ENCODE results near the gene ANKS1B.

Gene ANKS1B

GRCh38 chr12:98748463-98748862 lies 1236.3 kb downstream of the ANKS1B start:
- H3K27ac Mint-ChIP-seq: no peak overlapping the region
- no peaks in the 10 kb centered on the region for H3K9me3 Mint-ChIP-seq (ENCODE audit: low read depth)
- H3K36me3 Mint-ChIP-seq: no peaks in the 10 kb centered on the region
- H3K4me1 Mint-ChIP-seq (ENCODE audit: low read depth): peaks cover 6% of the 10 kb centered on the region
- no peak overlapping the region for H3K4me3 Mint-ChIP-seq
- peaks cover 20% of the 10 kb centered on the region for H3K27me3 Mint-ChIP-seq

GRCh38 chr12:98745578-98746391 lies 1239.0 kb downstream of the ANKS1B start:
- H3K9me3 Mint-ChIP-seq (ENCODE audit: low read depth): no peaks in the 10 kb centered on the region
- no peak overlapping the region for H3K27ac Mint-ChIP-seq
- no peaks in the 10 kb centered on the region for H3K36me3 Mint-ChIP-seq
- peaks cover 7% of the 10 kb centered on the region for H3K4me1 Mint-ChIP-seq (ENCODE audit: low read depth)
- peaks cover 20% of the 10 kb centered on the region for H3K27me3 Mint-ChIP-seq
- peak overlapping the region; percentile 83 for H3K4me3 Mint-ChIP-seq

- H3K4me1 Mint-ChIP-seq (ENCODE audit: low read depth): peaks cover 7% of the 10 kb centered on the region
- peaks cover 20% of the 10 kb centered on the region for H3K27me3 Mint-ChIP-seq
- no peaks in the 10 kb centered on the region for H3K36me3 Mint-ChIP-seq
- no peaks in the 10 kb centered on the region for H3K9me3 Mint-ChIP-seq (ENCODE audit: low read depth)
- H3K27ac Mint-ChIP-seq: no peak overlapping the region
- H3K4me3 Mint-ChIP-seq: peak overlapping the region; percentile 75
Measured at GRCh38 chr12:98744680-98745079, 1240.1 kb downstream of the ANKS1B start.

- no peaks in the 10 kb centered on the region for H3K9me3 Mint-ChIP-seq (ENCODE audit: low read depth)
- H3K27me3 Mint-ChIP-seq: peaks cover 20% of the 10 kb centered on the region
- no peaks in the 10 kb centered on the region for H3K36me3 Mint-ChIP-seq
- no peak overlapping the region for H3K4me3 Mint-ChIP-seq
- no peak overlapping the region for H3K27ac Mint-ChIP-seq
- peaks cover 7% of the 10 kb centered on the region for H3K4me1 Mint-ChIP-seq (ENCODE audit: low read depth)
Measured at GRCh38 chr12:98743362-98743953, 1241.3 kb downstream of the ANKS1B start.

GRCh38 chr12:98741556-98742265 lies 1243.0 kb downstream of the ANKS1B start:
- Mint-ChIP-seq H3K9me3 (ENCODE audit: low read depth) (no peaks in the 10 kb centered on the region), H3K27me3 (peaks cover 9% of the 10 kb centered on the region), H3K4me1 (ENCODE audit: low read depth) (peaks cover 7% of the 10 kb centered on the region), H3K4me3 (no peak overlapping the region), H3K36me3 (no peaks in the 10 kb centered on the region), H3K27ac (no peak overlapping the region)

GRCh38 chr12:98741196-98741555 lies 1243.6 kb downstream of the ANKS1B start:
- H3K27ac Mint-ChIP-seq: no peak overlapping the region
- H3K4me1 Mint-ChIP-seq (ENCODE audit: low read depth): peaks cover 3% of the 10 kb centered on the region
- no peaks in the 10 kb centered on the region for H3K36me3 Mint-ChIP-seq
- H3K4me3 Mint-ChIP-seq: no peak overlapping the region
- H3K27me3 Mint-ChIP-seq: peaks cover 3% of the 10 kb centered on the region
- no peaks in the 10 kb centered on the region for H3K9me3 Mint-ChIP-seq (ENCODE audit: low read depth)

GRCh38 chr12:98740751-98741150 lies 1244.0 kb downstream of the ANKS1B start:
- Mint-ChIP-seq H3K9me3 (ENCODE audit: low read depth) (no peaks in the 10 kb centered on the region), H3K4me3 (no peak overlapping the region), H3K36me3 (no peaks in the 10 kb centered on the region), H3K27me3 (peaks cover 2% of the 10 kb centered on the region), H3K4me1 (ENCODE audit: low read depth) (peaks cover 1% of the 10 kb centered on the region), H3K27ac (no peak overlapping the region)

- H3K9me3 Mint-ChIP-seq (ENCODE audit: low read depth): no peaks in the 10 kb centered on the region
- H3K27me3 Mint-ChIP-seq: no peaks in the 10 kb centered on the region
- no peak overlapping the region for H3K4me3 Mint-ChIP-seq
- H3K27ac Mint-ChIP-seq: no peak overlapping the region
- peaks cover 2% of the 10 kb centered on the region for H3K36me3 Mint-ChIP-seq
- peaks cover 1% of the 10 kb centered on the region for H3K4me1 Mint-ChIP-seq (ENCODE audit: low read depth)
Measured at GRCh38 chr12:98738539-98738938, 1246.2 kb downstream of the ANKS1B start.

GRCh38 chr12:98738002-98738401 lies 1246.7 kb downstream of the ANKS1B start:
- H3K4me1 Mint-ChIP-seq (ENCODE audit: low read depth): peaks cover 1% of the 10 kb centered on the region
- H3K27me3 Mint-ChIP-seq: no peaks in the 10 kb centered on the region
- H3K9me3 Mint-ChIP-seq (ENCODE audit: low read depth): no peaks in the 10 kb centered on the region
- no peak overlapping the region for H3K4me3 Mint-ChIP-seq
- H3K36me3 Mint-ChIP-seq: peaks cover 2% of the 10 kb centered on the region
- H3K27ac Mint-ChIP-seq: no peak overlapping the region

- Mint-ChIP-seq H3K4me1 (ENCODE audit: low read depth) (peaks cover 1% of the 10 kb centered on the region), H3K27ac (peak overlapping the region; percentile 5), H3K4me3 (no peak overlapping the region), H3K27me3 (no peaks in the 10 kb centered on the region), H3K9me3 (ENCODE audit: low read depth) (no peaks in the 10 kb centered on the region), H3K36me3 (peaks cover 4% of the 10 kb centered on the region)
Measured at GRCh38 chr12:98737322-98737712, 1247.4 kb downstream of the ANKS1B start.

GRCh38 chr12:98736352-98737321 lies 1248.1 kb downstream of the ANKS1B start:
- Mint-ChIP-seq H3K36me3 (peaks cover 4% of the 10 kb centered on the region), H3K27me3 (no peaks in the 10 kb centered on the region), H3K27ac (no peak overlapping the region), H3K9me3 (ENCODE audit: low read depth) (no peaks in the 10 kb centered on the region), H3K4me1 (ENCODE audit: low read depth) (peaks cover 1% of the 10 kb centered on the region), H3K4me3 (no peak overlapping the region)

GRCh38 chr12:98735821-98736220 lies 1248.9 kb downstream of the ANKS1B start:
- no peaks in the 10 kb centered on the region for H3K27me3 Mint-ChIP-seq
- peaks cover 4% of the 10 kb centered on the region for H3K36me3 Mint-ChIP-seq
- H3K4me3 Mint-ChIP-seq: no peak overlapping the region
- H3K4me1 Mint-ChIP-seq (ENCODE audit: low read depth): no peaks in the 10 kb centered on the region
- no peaks in the 10 kb centered on the region for H3K9me3 Mint-ChIP-seq (ENCODE audit: low read depth)
- no peak overlapping the region for H3K27ac Mint-ChIP-seq

GRCh38 chr12:98733667-98734350 lies 1250.9 kb downstream of the ANKS1B start:
- no peaks in the 10 kb centered on the region for H3K9me3 Mint-ChIP-seq (ENCODE audit: low read depth)
- H3K36me3 Mint-ChIP-seq: peaks cover 4% of the 10 kb centered on the region
- no peak overlapping the region for H3K27ac Mint-ChIP-seq

GRCh38 chr12:98730412-98730811 lies 1254.3 kb downstream of the ANKS1B start:
- Mint-ChIP-seq H3K9me3 (ENCODE audit: low read depth) (no peaks in the 10 kb centered on the region), H3K4me3 (no peak overlapping the region), H3K27me3 (no peaks in the 10 kb centered on the region), H3K36me3 (peaks cover 7% of the 10 kb centered on the region), H3K27ac (no peak overlapping the region), H3K4me1 (ENCODE audit: low read depth) (no peaks in the 10 kb centered on the region)

More at GRCh38 chr12:98733667-98734350, 1250.9 kb downstream of the ANKS1B start:
- Mint-ChIP-seq H3K4me3 (no peak overlapping the region), H3K4me1 (ENCODE audit: low read depth) (no peaks in the 10 kb centered on the region), H3K27me3 (no peaks in the 10 kb centered on the region)

Data from activated naive CD8-positive, alpha-beta T cell (primary cell).